ENCODE results near the gene DEFB125.

The DEFB125 gene

GRCh38 chr20:142290-142689 lies 54.8 kb downstream of the DEFB125 start, which contains the start of gene DEFB126:
Gene DEFB126, plus strand, starts transcription at chr20:142590. Its CDS starts 39 bp downstream, at chr20:142629.
- Histone ChIP-seq H2BK120ac (ENCODE audit: low read depth, low read length) (no peak within 1 kb of the TSS), H3K4me3 (ENCODE audit: insufficient read depth in 1 of 2, low read depth in 1 of 2, low read length in 2 of 2) (no peak within 1 kb of the TSS), H3K27ac (ENCODE audit: low read length, poor library complexity, severe bottlenecking) (no peak within 1 kb of the TSS), H4K8ac (ENCODE audit: low read length) (no peak within 1 kb of the TSS), H3K79me1 (replicated peaks; ENCODE audit: low read length, poor library complexity, severe bottlenecking) (no peaks in the 10 kb centered on the region), H4K91ac (ENCODE audit: low read length) (no peak within 1 kb of the TSS), H3K36me3 (ENCODE audit: control insufficient read depth in 1 of 2, insufficient read depth in 2 of 2, low read depth in 1 of 2, low read length in 2 of 2) (no peaks in the 10 kb centered on the region), H3K18ac (ENCODE audit: low read depth in 1 of 2, low read length in 2 of 2) (no peak within 1 kb of the TSS), H2AFZ (ENCODE audit: low read depth, low read length) (no peak within 1 kb of the TSS), H2BK12ac (ENCODE audit: low read length in 2 of 2) (no peak within 1 kb of the TSS), H2BK5ac (ENCODE audit: low read depth, low read length, poor library complexity, severe bottlenecking) (no peak within 1 kb of the TSS), H3K4me2 (ENCODE audit: low read length, poor library complexity, severe bottlenecking) (no peak within 1 kb of the TSS), H3K23ac (ENCODE audit: low read length in 2 of 2) (no peak within 1 kb of the TSS), H2AK5ac (ENCODE audit: low read length, severe bottlenecking) (no peak within 1 kb of the TSS), H3K9me3 (ENCODE audit: control insufficient read depth, low read length) (peaks cover 8% of the 10 kb centered on the region), H3K4ac (ENCODE audit: low read depth in 1 of 2, low read length in 2 of 2) (no peak within 1 kb of the TSS), H3K14ac (ENCODE audit: low read length in 2 of 2) (no peak within 1 kb of the TSS), H3K27me3 (ENCODE audit: control insufficient read depth in 1 of 2, insufficient read depth in 1 of 2, low read length in 2 of 2) (peaks cover 17 to 18% of the 10 kb centered on the region in 2 experiments), H2BK15ac (ENCODE audit: low read depth, poor library complexity, severe bottlenecking) (no peak within 1 kb of the TSS), H3K4me1 (ENCODE audit: control insufficient read depth, insufficient read depth, low read depth, low read length) (no peaks in the 10 kb centered on the region), H3K9ac (ENCODE audit: low read length) (no peak within 1 kb of the TSS)
- WGBS: 29% methylated on average over 1 of the region's 1 CpG
- DNase-seq: no peak

DNA sequence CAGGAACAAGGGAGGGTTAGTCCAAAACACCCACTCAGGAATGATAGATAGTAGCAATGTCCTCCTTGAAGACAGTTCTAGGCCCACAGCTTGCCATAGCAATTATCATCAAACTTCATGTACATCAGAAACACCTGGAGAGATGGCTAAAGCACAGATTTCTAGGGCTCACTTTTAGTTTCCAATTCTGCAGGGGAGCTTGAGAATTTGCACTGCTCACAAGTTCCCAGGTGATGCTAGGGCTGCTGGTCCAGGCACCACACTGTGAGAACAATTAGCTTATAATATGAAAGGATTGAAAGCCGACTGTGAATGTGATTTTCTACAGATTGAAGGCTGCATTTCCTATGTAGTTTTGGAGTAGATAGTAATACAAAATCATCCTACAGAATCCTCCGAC lies 58.4 kb downstream of the DEFB125 start:
- H3K9ac ChIP-seq (ENCODE audit: low read length): no peak overlapping the region
- H3K14ac ChIP-seq (ENCODE audit: low read length in 2 of 2): no peak overlapping the region
- H4K8ac ChIP-seq (ENCODE audit: low read length): no peak overlapping the region
- no peaks in the 10 kb centered on the region for H3K4me1 ChIP-seq (ENCODE audit: control insufficient read depth, insufficient read depth, low read depth, low read length)
- no peak for DNase-seq
- no peak overlapping the region for H3K4me3 ChIP-seq (ENCODE audit: insufficient read depth in 1 of 2, low read depth in 1 of 2, low read length in 2 of 2)
- no peak overlapping the region for H2BK12ac ChIP-seq (ENCODE audit: low read length in 2 of 2)
- no peak overlapping the region for H4K91ac ChIP-seq (ENCODE audit: low read length)
- H3K18ac ChIP-seq (ENCODE audit: low read depth in 1 of 2, low read length in 2 of 2): no peak overlapping the region
- no peak overlapping the region for H2AFZ ChIP-seq (ENCODE audit: low read depth, low read length)
- no peak overlapping the region for H2BK120ac ChIP-seq (ENCODE audit: low read depth, low read length)
- H3K4me2 ChIP-seq (ENCODE audit: low read length, poor library complexity, severe bottlenecking): no peak overlapping the region
- no peak overlapping the region for H2BK5ac ChIP-seq (ENCODE audit: low read depth, low read length, poor library complexity, severe bottlenecking)
- no peak overlapping the region for H3K23ac ChIP-seq (ENCODE audit: low read length in 2 of 2)
- no peaks in the 10 kb centered on the region for H3K79me1 ChIP-seq (replicated peaks; ENCODE audit: low read length, poor library complexity, severe bottlenecking)
- no peaks in the 10 kb centered on the region for H3K36me3 ChIP-seq (ENCODE audit: control insufficient read depth in 1 of 2, insufficient read depth in 2 of 2, low read depth in 1 of 2, low read length in 2 of 2)
- H3K4ac ChIP-seq (ENCODE audit: low read depth in 1 of 2, low read length in 2 of 2): no peak overlapping the region
- no CpG with 5 or more reads among the region's 2 CpGs for WGBS
- H2BK15ac ChIP-seq (ENCODE audit: low read depth, poor library complexity, severe bottlenecking): no peak overlapping the region
- no peaks in the 10 kb centered on the region for H3K9me3 ChIP-seq (ENCODE audit: control insufficient read depth, low read length)
- no peak overlapping the region for H2AK5ac ChIP-seq (ENCODE audit: low read length, severe bottlenecking)
- peaks cover 20 to 24% of the 10 kb centered on the region in 2 experiments for H3K27me3 ChIP-seq (ENCODE audit: control insufficient read depth in 1 of 2, insufficient read depth in 1 of 2, low read length in 2 of 2)
- no peak overlapping the region for H3K27ac ChIP-seq (ENCODE audit: low read length, poor library complexity, severe bottlenecking)
